ENCODE data around the gene NR1D1.

The NR1D1 gene

GRCh38 chr17:40122999-40123810, 22.8 kb upstream of the NR1D1 start:
- TF ChIP-seq CTCF (IDR thresholded peaks at IDR 0.05; ENCODE audit: insufficient read depth, low read length, missing control alignments), result no peak
- POLR2A ChIA-PET, result interaction anchor here (1.2 to 5.1 kb wide), 5 partner anchors 11 to 58 kb away, joined by 3 to 74 read pairs (median 11); partner anchors contain the start of genes CASC3 and NR1D1
- peak overlapping the region; percentile 92 for H3K4me3 ChIP-seq (ENCODE audit: low read depth, low read length)
- CTCF ChIA-PET, result interaction anchor here (0.9 to 8.5 kb wide), 9 partner anchors 11 to 108 kb away, joined by 3 to 126 read pairs (median 5); partner anchors contain the start of genes CASC3 and CSF3
- no peak for DNase-seq (ENCODE audit: low read depth, low spot score)

GRCh38 chr17:40122136-40122998, 22.0 kb upstream of the NR1D1 start:
- no peak for DNase-seq (ENCODE audit: low read depth, low spot score)
- CTCF ChIA-PET, result interaction anchor here (0.9 to 8.5 kb wide), 3 partner anchors 10 to 46 kb away, joined by 3 to 126 read pairs (median 23); no protein-coding TSS in a partner anchor
- H3K4me3 ChIP-seq (ENCODE audit: low read depth, low read length), result peak overlapping the region; percentile 92
- TF ChIP-seq CTCF (IDR thresholded peaks at IDR 0.05; ENCODE audit: insufficient read depth, low read length, missing control alignments), result peak; percentile 54
- POLR2A ChIA-PET, result interaction anchor here (1.0 to 5.1 kb wide), 4 partner anchors 10 to 57 kb away, joined by 3 to 74 read pairs (median 8); partner anchors contain the start of gene NR1D1

GRCh38 chr17:40121181-40122135, 21.1 kb upstream of the NR1D1 start, which contains the start of gene MSL1:
Gene MSL1, plus strand, starts transcription at chr17:40121971. Its CDS starts 642 bp downstream, at chr17:40122613.
- TF ChIP-seq CTCF (IDR thresholded peaks at IDR 0.05; ENCODE audit: insufficient read depth, low read length, missing control alignments), result no peak
- peak within 1 kb of the TSS; percentile 92 for H3K4me3 ChIP-seq (ENCODE audit: low read depth, low read length)
- POLR2A ChIA-PET, result interaction anchor here (1.0 to 5.1 kb wide), 6 partner anchors 9 to 196 kb away, joined by 3 to 74 read pairs (median 6); partner anchors contain the start of genes CASC3 and NR1D1
- DNase-seq (ENCODE audit: low read depth, low spot score), result no peak
- CTCF ChIA-PET, result interaction anchor here (0.9 to 8.5 kb wide), 7 partner anchors 9 to 82 kb away, joined by 3 to 126 read pairs (median 4); no protein-coding TSS in a partner anchor

- ChIA-PET POLR2A (interaction anchor here (1.2 to 5.7 kb wide), 3 partner anchors 7 to 61 kb away, joined by 3 to 74 read pairs (median 62); partner anchors contain the start of genes MED24, MSL1 and NR1D1), CTCF (interaction anchor here (1.4 to 7.4 kb wide), 9 partner anchors 9 to 103 kb away, joined by 3 to 129 read pairs (median 49); partner anchors contain the start of genes MSL1 and NR1D1)
- H3K4me3 ChIP-seq (ENCODE audit: low read depth, low read length), result no peak overlapping the region
- DNase-seq (ENCODE audit: low read depth, low spot score), result no peak
- no peak for TF ChIP-seq CTCF (IDR thresholded peaks at IDR 0.05; ENCODE audit: insufficient read depth, low read length, missing control alignments)
Measured at GRCh38 chr17:40115101-40115436, 14.7 kb upstream of the NR1D1 start.

- CTCF ChIA-PET, result interaction anchor here (0.8 to 7.4 kb wide), 28 partner anchors 10 to 188 kb away, joined by 3 to 129 read pairs (median 8); partner anchors contain the start of genes CASC3, CSF3, MSL1 and NR1D1
- no peak for DNase-seq (ENCODE audit: low read depth, low spot score)
- POLR2A ChIA-PET, result interaction anchor here (1.1 to 5.7 kb wide), 6 partner anchors 8 to 60 kb away, joined by 3 to 74 read pairs (median 12); partner anchors contain the start of genes CASC3, MED24, MSL1 and NR1D1
- TF ChIP-seq CTCF (IDR thresholded peaks at IDR 0.05; ENCODE audit: insufficient read depth, low read length, missing control alignments), result no peak
- peak overlapping the region; percentile 51 for H3K4me3 ChIP-seq (ENCODE audit: low read depth, low read length)
Measured at GRCh38 chr17:40113907-40114245, 13.5 kb upstream of the NR1D1 start.

All from AG04449 (cell line).